GM13976 (cell line): Measurements from ENCODE around the gene AGMO.

Experiments used
- DNase-seq: peaks from one replicate; pipeline ENCODE4 v3.0.0; 2012; ENCODE audit warnings: low spot score
- CTCF ChIP-seq: IDR thresholded peaks from 2 replicates; pipeline ENCODE4 v1.5.1; 2012; ENCODE audit warnings: borderline replicate concordance, mild to moderate bottlenecking; ENCODE audit not compliant: insufficient read depth; ENCODE audit errors: extremely low read depth, missing control alignments, control extremely low read depth
- in situ Hi-C: fragments of 300-500 bp; cut with MboI; formaldehyde crosslinking; loops from one replicate; pipeline ENCODE4 v1.12.0; 2022; ENCODE audit warnings: low sequenced_read_pairs, mixed read lengths, inconsistent platforms; ENCODE audit not compliant: unreplicated experiment

The AGMO gene

DNA sequence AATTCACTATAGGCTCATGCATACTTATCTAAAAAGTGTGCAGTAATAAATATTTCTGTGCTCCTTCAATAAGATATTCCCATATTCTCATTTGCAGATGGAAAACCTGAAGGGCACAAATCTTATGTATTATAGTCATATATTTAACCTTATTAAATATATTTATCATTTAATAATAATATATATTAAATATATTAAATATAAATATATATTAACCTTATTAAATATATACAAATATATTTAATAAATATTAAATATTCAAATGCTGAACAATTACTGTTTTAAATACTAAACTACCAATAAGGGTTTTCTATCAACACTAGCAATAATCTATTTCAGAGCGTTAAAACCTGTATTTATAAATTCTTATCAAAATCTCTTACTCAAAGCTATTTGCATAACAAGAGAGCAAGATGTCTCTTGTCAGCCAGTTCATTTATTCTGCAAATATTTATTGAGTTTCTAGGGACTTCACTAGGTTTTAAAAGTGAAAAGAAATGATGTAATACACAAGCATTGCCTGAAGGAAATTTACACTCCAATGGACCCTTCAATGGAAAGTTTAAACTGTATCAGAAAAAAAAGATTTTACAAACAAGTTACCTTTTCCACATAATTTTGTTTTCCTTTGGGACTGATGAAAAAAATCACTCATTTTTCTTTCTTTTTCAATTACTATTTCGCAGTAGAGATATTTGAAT lies 159.2 kb downstream of the AGMO start:
- in situ Hi-C loops, result no loop called here
- no peak for TF ChIP-seq CTCF
- DNase-seq, result no peak

- in situ Hi-C loops, result no loop called here
- DNase-seq, result no peak
- TF ChIP-seq CTCF, result no peak
These were observed 161.4 kb downstream of the AGMO start for GRCh38 chr7:15400440-15400839.

DNA sequence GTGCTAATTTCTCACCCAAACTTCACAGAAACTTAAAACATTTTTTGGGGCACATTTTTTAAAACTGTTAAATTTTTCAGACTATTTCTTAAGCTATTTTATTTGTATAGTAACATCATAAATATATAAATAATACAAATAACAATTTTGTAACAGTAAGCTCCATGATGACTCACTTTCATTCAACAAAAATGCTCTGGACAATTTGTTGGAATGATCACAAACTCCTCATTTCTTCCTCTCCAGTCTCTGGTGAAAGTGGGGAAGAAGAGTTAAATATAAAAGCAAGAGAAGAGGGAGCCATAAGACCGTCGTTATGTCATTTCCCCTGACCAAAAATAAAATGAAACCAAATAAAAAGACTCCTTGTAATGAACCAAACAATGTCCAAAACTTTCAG lies 162.4 kb downstream of the AGMO start:
- TF ChIP-seq CTCF, result no peak
- no peak for DNase-seq
- in situ Hi-C loops, result no loop called here

GRCh38 chr7:15397922-15398760 lies 163.7 kb downstream of the AGMO start:
- in situ Hi-C loops, result no loop called here
- TF ChIP-seq CTCF, result no peak
- DNase-seq, result no peak

DNA sequence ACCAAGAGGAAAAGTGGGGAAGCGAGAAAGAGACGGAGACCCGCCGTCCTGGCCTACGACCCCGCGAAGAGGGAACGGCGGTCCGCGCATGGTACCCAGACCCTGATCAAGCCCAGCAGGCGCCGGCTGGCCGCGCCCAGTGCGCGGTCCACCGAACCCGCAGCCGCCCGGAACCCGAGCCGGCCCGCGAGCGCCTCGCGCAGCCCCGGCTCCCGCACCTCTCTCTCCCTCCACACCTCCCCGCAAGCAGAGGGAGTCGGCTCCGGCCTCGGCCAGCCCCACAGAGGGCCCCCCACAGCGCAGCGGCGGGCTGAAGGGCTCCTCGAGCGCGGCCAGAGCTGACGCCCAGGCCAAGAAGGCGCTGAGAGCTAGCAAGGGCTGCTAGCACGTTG lies 164.7 kb downstream of the AGMO start:
- DNase-seq, result no peak
- no peak for TF ChIP-seq CTCF
- in situ Hi-C loops, result no loop called here

GRCh38 chr7:15396210-15397158 lies 165.3 kb downstream of the AGMO start:
- no peak for TF ChIP-seq CTCF
- DNase-seq, result no peak
- in situ Hi-C loops, result no loop called here
